HepG2 (cell line): ENCODE measurements around the gene NCLN. TPM values are rescaled to one million over a fixed set of nuclear protein-coding genes. Genes with fewer than 3 reads are reported as not detected.

Source experiments
- ATAC-seq: fragments of 200-7000 bp; cut with Tn5 transposase; 3 replicates; pipeline ENCODE4 v1.9.1; 2020; ENCODE audit warnings: mild to moderate bottlenecking, moderate library complexity
- BruUV-seq: library from RNA; stranded (reverse); fragments of 400-500 nt; replicated peaks from 2 replicates; lab custom pipeline; 2021; lab: Mats Ljungman, UMichigan
- CTCF ChIA-PET: fragments of 300-600 bp; formaldehyde crosslinking; extraction: SDS; loops from one replicate; lab custom pipeline; 2021; ENCODE audit warnings: low total read pairs, inconsistent platforms, low intra/inter-chr PET ratio; lab: Yijun Ruan, JAX
- POLR2A ChIA-PET: fragments of 350-600 bp; sonication (Branson Sonifier 250); formaldehyde crosslinking; loops from one replicate; lab custom pipeline; 2020; ENCODE audit warnings: antibody characterized with exemption, inconsistent platforms; lab: Yijun Ruan, JAX
- DNase-seq: peaks from one replicate; pipeline ENCODE4 v3.0.0-alpha.2; 2015; ENCODE audit warnings: low spot score
- FAIRE-seq: peaks from 3 replicates; lab custom pipeline; 2011; peaks lifted over from hg19 to GRCh38; lab: Jason Lieb, UNC
- H2AFZ ChIP-seq: one replicate; pipeline ENCODE4 v1.6.1; 2011; ENCODE audit warnings: low read length, inconsistent platforms
- H3K27ac ChIP-seq: fragments of 300-600 bp; 3 replicates; pipeline ENCODE4 v1.8.0; 2011; ENCODE audit warnings: mixed run types, mild to moderate bottlenecking, mixed read lengths, low read length, inconsistent platforms; ENCODE audit not compliant: insufficient read depth; ENCODE audit errors: extremely low read length
- H3K27me3 ChIP-seq, 2 experiments: fragments of 200-600 bp in 1 of 2; 2 replicates in 1 of 2; 3 replicates in 1 of 2; pipeline versions ENCODE4 v1.6.0 to v1.8.0; 2011; ENCODE audit warnings: low read length in 2 of 2, mild to moderate bottlenecking in 2 of 2, moderate library complexity in 2 of 2, inconsistent platforms in 1 of 2; ENCODE audit not compliant: insufficient read depth in 2 of 2, control insufficient read depth in 1 of 2
- H3K36me3 ChIP-seq, 2 experiments: fragments of 200-600 bp in 1 of 2; replicated peaks in 1 of 2; 2 replicates in 1 of 2; 3 replicates in 1 of 2; pipeline versions ENCODE4 v1.5.1 to v1.8.0; 2011; ENCODE audit warnings: low read length in 2 of 2, inconsistent platforms in 1 of 2; ENCODE audit not compliant: insufficient read depth in 2 of 2, control insufficient read depth in 1 of 2
- H3K4me1 ChIP-seq: 2 replicates; pipeline ENCODE4 v1.5.1; 2012; ENCODE audit warnings: low read length, inconsistent platforms; ENCODE audit not compliant: insufficient read depth
- H3K4me2 ChIP-seq: 2 replicates; pipeline ENCODE4 v1.6.0; 2011; ENCODE audit warnings: low read depth, low read length, inconsistent platforms
- H3K4me3 ChIP-seq, 3 experiments: fragments of 200-600 bp in 1 of 3; sonication (generic), shearing (Covaris generic) in 1 of 3; replicated peaks in 1 of 3; 2 replicates each; pipeline ENCODE4 v1.5.1; 2011 to 2016; ENCODE audit warnings: low read length in 3 of 3, inconsistent platforms in 2 of 3, low read depth in 2 of 3, mild to moderate bottlenecking in 2 of 3, control low read depth in 1 of 3, mixed read lengths in 1 of 3; ENCODE audit not compliant: insufficient read depth in 1 of 3
- H3K79me2 ChIP-seq: one replicate; pipeline ENCODE4 v1.6.1; 2011; ENCODE audit warnings: low read length, inconsistent platforms; ENCODE audit not compliant: insufficient read depth
- H3K9ac ChIP-seq: 2 replicates; pipeline ENCODE4 v1.6.0; 2011; ENCODE audit warnings: mild to moderate bottlenecking, low read depth, low read length, inconsistent platforms; ENCODE audit not compliant: insufficient read depth
- H3K9me3 ChIP-seq: 2 replicates; pipeline ENCODE4 v1.5.1; 2012; ENCODE audit warnings: mild to moderate bottlenecking, low read length
- H4K20me1 ChIP-seq: 2 replicates; pipeline ENCODE4 v1.6.0; 2011; ENCODE audit warnings: inconsistent platforms, mild to moderate bottlenecking, low read length, moderate library complexity; ENCODE audit not compliant: insufficient read depth
- AKAP8 ChIP-seq: sonication (generic); formaldehyde crosslinking; IDR thresholded peaks from 2 replicates; pipeline ENCODE4 v1.5.1; 2020; ENCODE audit warnings: mild to moderate bottlenecking, missing genetic modification reagents
- HOXA3 ChIP-seq: sonication (generic); formaldehyde crosslinking; IDR thresholded peaks from 2 replicates; pipeline ENCODE4 v1.5.0; 2020; ENCODE audit warnings: missing genetic modification reagents
- NFYC ChIP-seq: IDR thresholded peaks from 2 replicates; pipeline ENCODE4 v1.6.1; 2016; ENCODE audit warnings: missing genetic modification reagents, missing compliant biosample characterization
- SNAPC2 ChIP-seq: sonication (generic); formaldehyde crosslinking; IDR thresholded peaks from 2 replicates; pipeline ENCODE4 v1.8.1; 2022; ENCODE audit warnings: mild to moderate bottlenecking, missing genetic modification reagents
- SNAPC4 ChIP-seq: sonication (generic); formaldehyde crosslinking; IDR thresholded peaks from 2 replicates; pipeline ENCODE4 v1.4.0; 2020; ENCODE audit warnings: mild to moderate bottlenecking, missing genetic modification reagents
- SNRNP70 ChIP-seq: fragments of 200-400 bp; formaldehyde crosslinking; IDR thresholded peaks from 2 replicates; pipeline ENCODE4 v1.6.1; 2017; ENCODE audit warnings: mild to moderate bottlenecking, low read depth, low read length, moderate library complexity
- ZIK1 ChIP-seq: sonication (generic); formaldehyde crosslinking; IDR thresholded peaks from 2 replicates; pipeline ENCODE4 v1.5.0; 2020; ENCODE audit warnings: mild to moderate bottlenecking, low read depth, missing genetic modification reagents, borderline replicate concordance
- ZNF740 ChIP-seq: sonication (generic); formaldehyde crosslinking; IDR thresholded peaks from 2 replicates; pipeline ENCODE4 v1.4.0; 2020; ENCODE audit warnings: missing genetic modification reagents
- WGBS: methylation state at CpG from one replicate; pipeline ENCODE4 v1.1.6; 2017; ENCODE audit warnings: low lambda C conversion rate; 5-methylcytosine and 5-hydroxymethylcytosine counted together
- in situ Hi-C: cut with HindIII; loops from 2 replicates; pipeline ENCODE4 v1.10.0; 2017; ENCODE audit warnings: low pct_unique_long_range_greater_than_20kb; ENCODE audit not compliant: extremely low pct_ligation_motif_present
- intact Hi-C: fragments of 100-400 bp; cut with micrococcal nuclease; formaldehyde crosslinking; loops from one replicate; pipeline ENCODE4 v1.10.0; 2022; ENCODE audit not compliant: unreplicated experiment
- polyA plus RNA-seq, 8 experiments: library from polyadenylated mRNA; depleted of rRNA in 3 of 8; stranded (reverse) in 7 of 8; unstranded in 1 of 8; fragments of >200 nt; fragmentation: Illumina TruSeq in 4 of 8; extraction: Trizol in 4 of 8; gene quantifications; 2 replicates each; pipeline versions ENCODE4 v1.2.1 to v1.2.3, GENCODE V29; 2011 to 2016; ENCODE audit warnings: low read depth in 4 of 8, missing spikeins in 1 of 8, mixed read lengths in 1 of 8; ENCODE audit not compliant: insufficient read depth in 1 of 8
- total RNA-seq, 5 experiments: library from RNA; depleted of rRNA; stranded (reverse); fragments of >200 nt; fragmentation: Illumina TruSeq; extraction: Trizol; gene quantifications; 2 replicates each; pipeline ENCODE4 v1.2.3, GENCODE V29; 2016; ENCODE audit warnings: low read depth in 1 of 5
- TF ChIP-seq, protein P1 (sequence below): sonication (generic); formaldehyde crosslinking; IDR thresholded peaks from 2 replicates; pipeline ENCODE4 v1.4.0; 2020; ENCODE audit warnings: missing genetic modification reagents
- TF ChIP-seq, protein P2 (sequence below): sonication (generic); formaldehyde crosslinking; conservative IDR thresholded peaks from 2 replicates; pipeline ENCODE4 v1.8.0; 2022; ENCODE audit warnings: mild to moderate bottlenecking, moderate library complexity, missing genetic modification reagents

NCLN gene
- total and polyA plus RNA-seq, 2 of the 13 experiments (the other 11 are each of a cell fraction or from before 2014, with no cell fraction given), result 42.6 to 56.0 TPM

GRCh38 chr19:3159565-3159964 is 26.2 kb upstream of the NCLN start (continued):
- TF ChIP-seq, protein P1, sequence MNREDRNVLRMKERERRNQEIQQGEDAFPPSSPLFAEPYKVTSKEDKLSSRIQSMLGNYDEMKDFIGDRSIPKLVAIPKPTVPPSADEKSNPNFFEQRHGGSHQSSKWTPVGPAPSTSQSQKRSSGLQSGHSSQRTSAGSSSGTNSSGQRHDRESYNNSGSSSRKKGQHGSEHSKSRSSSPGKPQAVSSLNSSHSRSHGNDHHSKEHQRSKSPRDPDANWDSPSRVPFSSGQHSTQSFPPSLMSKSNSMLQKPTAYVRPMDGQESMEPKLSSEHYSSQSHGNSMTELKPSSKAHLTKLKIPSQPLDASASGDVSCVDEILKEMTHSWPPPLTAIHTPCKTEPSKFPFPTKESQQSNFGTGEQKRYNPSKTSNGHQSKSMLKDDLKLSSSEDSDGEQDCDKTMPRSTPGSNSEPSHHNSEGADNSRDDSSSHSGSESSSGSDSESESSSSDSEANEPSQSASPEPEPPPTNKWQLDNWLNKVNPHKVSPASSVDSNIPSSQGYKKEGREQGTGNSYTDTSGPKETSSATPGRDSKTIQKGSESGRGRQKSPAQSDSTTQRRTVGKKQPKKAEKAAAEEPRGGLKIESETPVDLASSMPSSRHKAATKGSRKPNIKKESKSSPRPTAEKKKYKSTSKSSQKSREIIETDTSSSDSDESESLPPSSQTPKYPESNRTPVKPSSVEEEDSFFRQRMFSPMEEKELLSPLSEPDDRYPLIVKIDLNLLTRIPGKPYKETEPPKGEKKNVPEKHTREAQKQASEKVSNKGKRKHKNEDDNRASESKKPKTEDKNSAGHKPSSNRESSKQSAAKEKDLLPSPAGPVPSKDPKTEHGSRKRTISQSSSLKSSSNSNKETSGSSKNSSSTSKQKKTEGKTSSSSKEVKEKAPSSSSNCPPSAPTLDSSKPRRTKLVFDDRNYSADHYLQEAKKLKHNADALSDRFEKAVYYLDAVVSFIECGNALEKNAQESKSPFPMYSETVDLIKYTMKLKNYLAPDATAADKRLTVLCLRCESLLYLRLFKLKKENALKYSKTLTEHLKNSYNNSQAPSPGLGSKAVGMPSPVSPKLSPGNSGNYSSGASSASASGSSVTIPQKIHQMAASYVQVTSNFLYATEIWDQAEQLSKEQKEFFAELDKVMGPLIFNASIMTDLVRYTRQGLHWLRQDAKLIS (CRISPR knock-in tag), result no peak

- no peak overlapping the region for H3K4me3 ChIP-seq
- DNase-seq, result no peak
- no peak overlapping the region for H3K4me2 ChIP-seq
- CTCF ChIA-PET, result no interaction called here
- FAIRE-seq, result no peak
- H3K27me3 ChIP-seq, result peaks cover 0 to 7% of the 10 kb centered on the region in 2 experiments; a peak in 1 of 5 replicates
- peaks cover 10% of the 10 kb centered on the region for H3K4me1 ChIP-seq
- POLR2A ChIA-PET, result no interaction called here
- ATAC-seq, result no peak
- no peak overlapping the region for H3K27ac ChIP-seq
- intact Hi-C loops (no loop called here), in situ Hi-C loops (loop anchor here (10.0 kb wide), 1 partner anchor 205 kb away; no protein-coding TSS in a partner anchor)
- H4K20me1 ChIP-seq, result no peaks in the 10 kb centered on the region
- no peaks in the 10 kb centered on the region for H3K9me3 ChIP-seq
- no TSS peak for BruUV-seq
- no peaks in the 10 kb centered on the region for H3K36me3 ChIP-seq
- WGBS, result 49% methylated on average over 3 of the region's 3 CpGs
- no peaks in the 10 kb centered on the region for H3K79me2 ChIP-seq
- H2AFZ ChIP-seq, result no peak overlapping the region
- no peak overlapping the region for H3K9ac ChIP-seq
- TF ChIP-seq SNAPC2 (CRISPR knock-in tag), result no peak
- TF ChIP-seq, protein P2, sequence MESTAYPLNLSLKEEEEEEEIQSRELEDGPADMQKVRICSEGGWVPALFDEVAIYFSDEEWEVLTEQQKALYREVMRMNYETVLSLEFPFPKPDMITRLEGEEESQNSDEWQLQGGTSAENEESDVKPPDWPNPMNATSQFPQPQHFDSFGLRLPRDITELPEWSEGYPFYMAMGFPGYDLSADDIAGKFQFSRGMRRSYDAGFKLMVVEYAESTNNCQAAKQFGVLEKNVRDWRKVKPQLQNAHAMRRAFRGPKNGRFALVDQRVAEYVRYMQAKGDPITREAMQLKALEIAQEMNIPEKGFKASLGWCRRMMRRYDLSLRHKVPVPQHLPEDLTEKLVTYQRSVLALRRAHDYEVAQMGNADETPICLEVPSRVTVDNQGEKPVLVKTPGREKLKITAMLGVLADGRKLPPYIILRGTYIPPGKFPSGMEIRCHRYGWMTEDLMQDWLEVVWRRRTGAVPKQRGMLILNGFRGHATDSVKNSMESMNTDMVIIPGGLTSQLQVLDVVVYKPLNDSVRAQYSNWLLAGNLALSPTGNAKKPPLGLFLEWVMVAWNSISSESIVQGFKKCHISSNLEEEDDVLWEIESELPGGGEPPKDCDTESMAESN, result no peak
- no peak for TF ChIP-seq HOXA3 (CRISPR knock-in tag)
- no peak for TF ChIP-seq AKAP8 (CRISPR knock-in tag)
- no peak for TF ChIP-seq SNAPC4
- TF ChIP-seq ZNF740 (CRISPR knock-in tag), result no peak
- no peak for TF ChIP-seq NFYC (CRISPR knock-in tag)
- no peak for TF ChIP-seq SNRNP70
- no peak for TF ChIP-seq ZIK1 (CRISPR knock-in tag)
Measured at GRCh38 chr19:3160219-3160618, 25.5 kb upstream of the NCLN start.
